ENCODE data around the gene TMPRSS3. TPM values are rescaled to one million over a fixed set of nuclear protein-coding genes. Genes with fewer than 3 reads are reported as not detected.

Gene TMPRSS3
- total RNA-seq, 1 experiment from 2014 or later: not detected

- BruUV-seq (replicated peaks): no TSS peak
- TF ChIP-seq EZH2 (IDR thresholded peaks at IDR 0.05; ENCODE audit: borderline replicate concordance, low read depth, low read length, poor library complexity, severe bottlenecking): no peak
- TF ChIP-seq, protein P1, sequence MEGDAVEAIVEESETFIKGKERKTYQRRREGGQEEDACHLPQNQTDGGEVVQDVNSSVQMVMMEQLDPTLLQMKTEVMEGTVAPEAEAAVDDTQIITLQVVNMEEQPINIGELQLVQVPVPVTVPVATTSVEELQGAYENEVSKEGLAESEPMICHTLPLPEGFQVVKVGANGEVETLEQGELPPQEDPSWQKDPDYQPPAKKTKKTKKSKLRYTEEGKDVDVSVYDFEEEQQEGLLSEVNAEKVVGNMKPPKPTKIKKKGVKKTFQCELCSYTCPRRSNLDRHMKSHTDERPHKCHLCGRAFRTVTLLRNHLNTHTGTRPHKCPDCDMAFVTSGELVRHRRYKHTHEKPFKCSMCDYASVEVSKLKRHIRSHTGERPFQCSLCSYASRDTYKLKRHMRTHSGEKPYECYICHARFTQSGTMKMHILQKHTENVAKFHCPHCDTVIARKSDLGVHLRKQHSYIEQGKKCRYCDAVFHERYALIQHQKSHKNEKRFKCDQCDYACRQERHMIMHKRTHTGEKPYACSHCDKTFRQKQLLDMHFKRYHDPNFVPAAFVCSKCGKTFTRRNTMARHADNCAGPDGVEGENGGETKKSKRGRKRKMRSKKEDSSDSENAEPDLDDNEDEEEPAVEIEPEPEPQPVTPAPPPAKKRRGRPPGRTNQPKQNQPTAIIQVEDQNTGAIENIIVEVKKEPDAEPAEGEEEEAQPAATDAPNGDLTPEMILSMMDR (conservative IDR thresholded peaks at IDR 0.05; ENCODE audit: low read depth, low read length): no peak
- peaks cover 7% of the 10 kb centered on the region for H3K4me1 ChIP-seq (ENCODE audit: insufficient read depth, low read length, poor library complexity, severe bottlenecking)
- no peaks in the 10 kb centered on the region for H3K9me3 ChIP-seq (ENCODE audit: low read depth, low read length, poor library complexity, severe bottlenecking)
- no peak overlapping the region for H3K4me3 ChIP-seq (ENCODE audit: low read depth, low read length, poor library complexity, severe bottlenecking)
- H3K27me3 ChIP-seq (replicated peaks; ENCODE audit: insufficient read depth, low read depth, low read length, poor library complexity): no peaks in the 10 kb centered on the region
- no peak overlapping the region for H3K27ac ChIP-seq (ENCODE audit: low read depth, low read length, poor library complexity, severe bottlenecking)
- intact Hi-C loops (cut with micrococcal nuclease; ENCODE audit: unreplicated experiment): no loop called here
- CTCF ChIA-PET: no interaction called here
- POLR2A ChIA-PET (ENCODE audit: low non-redundant PET): no interaction called here
- H3K36me3 ChIP-seq (ENCODE audit: insufficient read depth, low read length, poor library complexity, severe bottlenecking): no peaks in the 10 kb centered on the region
- DNase-seq (ENCODE audit: low spot score): no peak
Observed at GRCh38 chr21:42390696-42391095, 5.2 kb downstream of the TMPRSS3 start.

- TF ChIP-seq, protein P1 (conservative IDR thresholded peaks at IDR 0.05; ENCODE audit: low read depth, low read length): no peak
- TF ChIP-seq EZH2 (IDR thresholded peaks at IDR 0.05; ENCODE audit: borderline replicate concordance, low read depth, low read length, poor library complexity, severe bottlenecking): no peak
- intact Hi-C loops (cut with micrococcal nuclease; ENCODE audit: unreplicated experiment): no loop called here
- no TSS peak for BruUV-seq (replicated peaks)
- no peaks in the 10 kb centered on the region for H3K9me3 ChIP-seq (ENCODE audit: low read depth, low read length, poor library complexity, severe bottlenecking)
- CTCF ChIA-PET: no interaction called here
- POLR2A ChIA-PET (ENCODE audit: low non-redundant PET): no interaction called here
- no peak overlapping the region for H3K4me3 ChIP-seq (ENCODE audit: low read depth, low read length, poor library complexity, severe bottlenecking)
- DNase-seq (ENCODE audit: low spot score): no peak
- H3K27ac ChIP-seq (ENCODE audit: low read depth, low read length, poor library complexity, severe bottlenecking): no peak overlapping the region
- peaks cover 7% of the 10 kb centered on the region for H3K4me1 ChIP-seq (ENCODE audit: insufficient read depth, low read length, poor library complexity, severe bottlenecking)
- no peaks in the 10 kb centered on the region for H3K27me3 ChIP-seq (replicated peaks; ENCODE audit: insufficient read depth, low read depth, low read length, poor library complexity)
- no peaks in the 10 kb centered on the region for H3K36me3 ChIP-seq (ENCODE audit: insufficient read depth, low read length, poor library complexity, severe bottlenecking)
Observed at GRCh38 chr21:42390193-42390592, 5.7 kb downstream of the TMPRSS3 start.

GRCh38 chr21:42389449-42389835 is 6.4 kb downstream of the TMPRSS3 start:
- CTCF ChIA-PET: no interaction called here
- Histone ChIP-seq H3K4me1 (ENCODE audit: insufficient read depth, low read length, poor library complexity, severe bottlenecking) (peaks cover 7% of the 10 kb centered on the region), H3K27me3 (replicated peaks; ENCODE audit: insufficient read depth, low read depth, low read length, poor library complexity) (no peaks in the 10 kb centered on the region), H3K4me3 (ENCODE audit: low read depth, low read length, poor library complexity, severe bottlenecking) (no peak overlapping the region), H3K9me3 (ENCODE audit: low read depth, low read length, poor library complexity, severe bottlenecking) (no peaks in the 10 kb centered on the region), H3K36me3 (ENCODE audit: insufficient read depth, low read length, poor library complexity, severe bottlenecking) (no peaks in the 10 kb centered on the region), H3K27ac (ENCODE audit: low read depth, low read length, poor library complexity, severe bottlenecking) (no peak overlapping the region)
- no TSS peak for BruUV-seq (replicated peaks)
- POLR2A ChIA-PET (ENCODE audit: low non-redundant PET): no interaction called here
- intact Hi-C loops (cut with micrococcal nuclease; ENCODE audit: unreplicated experiment): no loop called here
- DNase-seq (ENCODE audit: low spot score): no peak
- TF ChIP-seq, protein P1 (conservative IDR thresholded peaks at IDR 0.05; ENCODE audit: low read depth, low read length): no peak
